NCI-H2196 (cell line): ENCODE results near the gene MAP1A.

Experiments used
- DNase-seq: peaks from one replicate; lab custom pipeline; 2025; ENCODE audit not compliant: unreplicated experiment; lab: John Stamatoyannopoulos, UW

Gene MAP1A

GRCh38 chr15:43510200-43511011 is 7.0 kb upstream of the MAP1A start:
- peak; percentile 96 for DNase-seq

DNA sequence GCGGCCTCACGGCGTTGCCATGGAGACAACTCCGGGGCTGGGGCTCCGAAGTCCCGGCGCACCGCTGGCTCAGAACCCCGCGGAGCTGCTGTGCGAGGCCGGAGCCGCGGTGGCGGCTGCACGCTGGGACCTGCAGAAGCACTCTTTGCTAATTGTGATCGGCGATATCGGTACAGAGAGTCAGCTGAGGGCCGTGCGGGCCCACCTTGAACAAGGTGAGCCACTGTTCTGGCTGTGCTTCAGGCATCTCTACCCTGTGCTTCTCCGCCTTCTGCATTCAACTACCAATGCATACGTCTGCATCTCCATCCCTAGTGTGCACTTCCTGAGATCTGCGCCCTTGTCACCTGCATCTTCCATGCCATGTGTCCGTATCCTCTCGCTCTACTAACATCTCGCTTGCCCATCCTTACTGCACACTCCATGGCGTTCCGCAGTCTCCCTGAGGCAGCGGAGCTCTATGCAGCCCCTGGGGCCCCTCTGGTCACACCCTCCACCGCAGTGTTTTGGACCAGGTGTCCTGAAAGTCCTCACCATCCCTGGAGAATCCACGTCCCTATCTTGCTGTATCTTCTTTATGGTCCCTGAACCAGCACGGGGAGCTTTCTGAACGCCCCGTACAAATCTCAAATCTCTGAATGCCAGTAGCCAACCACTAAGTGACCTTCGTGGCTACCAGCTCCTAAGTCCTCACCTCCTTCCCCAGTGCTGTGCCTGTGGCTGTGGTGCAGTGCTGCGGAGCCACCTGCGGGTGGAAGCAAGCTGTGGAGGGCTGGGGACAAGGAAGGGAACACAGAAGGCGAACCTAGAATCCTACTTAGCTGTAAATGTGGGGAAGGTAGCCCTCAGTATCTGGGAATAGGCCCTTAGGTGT is 6.2 kb upstream of the MAP1A start:
- peak; percentile 4 for DNase-seq

- DNase-seq: no peak
Observed at GRCh38 chr15:43513550-43513949, 3.9 kb upstream of the MAP1A start.

- DNase-seq: peak; percentile 6
Observed at GRCh38 chr15:43514241-43515057, 3.0 kb upstream of the MAP1A start.

DNA sequence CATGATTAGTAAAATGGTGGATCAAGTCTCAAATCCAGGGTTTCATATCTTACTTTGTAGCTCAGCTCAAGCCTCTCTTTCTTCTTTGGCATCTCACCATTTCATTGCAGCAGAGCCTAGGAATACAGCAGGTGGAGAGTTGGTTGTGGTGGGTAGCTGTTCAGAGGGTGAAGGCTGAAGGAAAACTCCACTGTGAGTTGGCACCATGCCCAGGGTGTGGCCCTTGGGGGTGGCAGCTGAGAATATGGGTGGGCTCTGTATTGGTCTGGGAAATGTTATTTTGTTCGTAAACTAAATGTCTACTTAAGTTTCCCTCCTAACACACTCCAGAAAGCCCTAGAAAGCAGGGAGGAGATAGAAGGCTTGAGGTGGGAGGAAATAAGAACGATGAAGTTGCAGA is 1.7 kb upstream of the MAP1A start:
- DNase-seq: no peak

- DNase-seq: no peak
Observed at GRCh38 chr15:43516185-43516584, 1.2 kb upstream of the MAP1A start.

DNA sequence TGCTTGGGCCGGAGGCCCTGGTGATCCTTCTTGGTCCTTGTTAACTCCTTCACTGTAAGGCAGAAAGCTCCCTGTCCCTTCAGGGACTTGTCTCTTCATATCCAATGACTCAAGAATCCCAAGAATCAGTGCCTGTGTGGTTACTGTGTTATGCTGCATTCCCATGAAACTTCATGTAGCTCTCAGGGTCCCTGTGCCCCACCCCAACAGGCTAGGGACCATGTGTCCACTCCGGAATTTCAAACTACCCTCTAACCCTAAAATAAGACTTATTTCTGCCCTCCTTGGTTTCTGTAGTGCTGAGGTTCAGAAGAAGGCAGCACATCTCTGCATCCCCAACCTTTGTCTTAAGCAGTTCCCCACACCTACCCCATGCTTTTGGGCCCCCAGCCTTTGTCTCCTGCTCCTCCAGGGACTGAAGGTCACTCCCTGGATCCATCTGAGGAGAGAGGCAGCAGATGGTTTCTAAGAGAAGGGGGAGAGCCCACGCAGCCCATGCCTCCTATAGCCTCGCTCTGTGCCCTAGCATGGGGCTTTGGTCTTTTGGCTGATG is 531 bp upstream of the MAP1A start:
- DNase-seq: no peak

- DNase-seq: peak; percentile 24
Observed at GRCh38 chr15:43518197-43518761, 871 bp downstream of the MAP1A start.

DNA sequence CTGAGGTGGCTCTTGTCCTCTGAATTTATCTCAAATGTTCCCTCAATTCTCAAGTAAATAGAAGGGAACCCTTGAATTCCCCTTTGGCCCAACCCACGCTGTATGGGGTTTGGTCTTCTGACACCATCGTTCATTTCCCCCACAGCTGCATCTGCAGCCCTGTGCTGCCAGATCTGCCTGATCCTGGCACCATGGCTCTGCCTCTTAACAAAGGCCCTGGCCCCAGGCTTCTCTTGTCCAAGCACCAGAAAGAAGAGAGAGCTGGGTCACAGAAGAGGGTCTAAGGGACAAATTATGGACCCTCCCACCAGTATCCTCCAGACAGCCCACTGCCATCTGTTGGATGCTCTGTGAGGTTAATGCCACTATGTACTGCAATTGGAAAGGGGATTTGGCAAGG is 1.8 kb downstream of the MAP1A start:
- DNase-seq: no peak

DNA sequence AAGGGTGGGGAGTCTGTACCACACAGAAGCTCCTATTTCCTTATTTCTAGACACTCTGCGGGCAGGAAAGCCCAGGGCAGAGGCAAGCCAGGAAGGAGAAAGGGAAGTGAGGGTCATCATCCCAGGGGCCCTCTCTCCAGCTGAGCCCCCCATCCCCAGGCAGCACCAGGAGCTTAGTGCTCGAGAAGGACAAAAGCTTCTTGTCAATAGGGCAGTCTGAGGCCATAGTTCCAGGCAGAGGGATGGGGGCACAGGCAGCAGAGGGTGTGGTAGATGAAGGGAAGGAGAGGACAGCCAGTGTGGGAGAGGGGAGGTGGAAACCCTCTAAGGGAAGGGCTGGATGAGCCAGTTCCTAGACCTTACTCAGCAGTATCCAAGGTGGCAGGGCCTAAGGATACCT is 2.7 kb downstream of the MAP1A start:
- no peak for DNase-seq

GRCh38 chr15:43521419-43521818 is 4.0 kb downstream of the MAP1A start:
- DNase-seq: no peak

GRCh38 chr15:43522247-43522646 is 4.8 kb downstream of the MAP1A start:
- DNase-seq: no peak

DNA sequence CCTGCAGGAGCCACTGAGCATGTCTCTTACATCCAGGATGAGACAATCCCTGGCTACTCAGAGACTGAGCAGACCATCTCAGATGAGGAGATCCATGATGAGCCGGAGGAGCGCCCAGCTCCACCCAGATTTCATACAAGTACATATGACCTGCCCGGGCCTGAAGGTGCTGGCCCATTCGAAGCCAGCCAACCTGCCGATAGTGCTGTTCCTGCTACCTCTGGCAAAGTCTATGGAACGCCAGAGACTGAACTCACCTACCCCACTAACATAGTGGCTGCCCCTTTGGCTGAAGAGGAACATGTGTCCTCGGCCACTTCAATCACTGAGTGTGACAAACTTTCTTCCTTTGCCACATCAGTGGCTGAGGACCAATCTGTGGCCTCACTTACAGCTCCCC is 6.2 kb downstream of the MAP1A start:
- no peak for DNase-seq

DNA sequence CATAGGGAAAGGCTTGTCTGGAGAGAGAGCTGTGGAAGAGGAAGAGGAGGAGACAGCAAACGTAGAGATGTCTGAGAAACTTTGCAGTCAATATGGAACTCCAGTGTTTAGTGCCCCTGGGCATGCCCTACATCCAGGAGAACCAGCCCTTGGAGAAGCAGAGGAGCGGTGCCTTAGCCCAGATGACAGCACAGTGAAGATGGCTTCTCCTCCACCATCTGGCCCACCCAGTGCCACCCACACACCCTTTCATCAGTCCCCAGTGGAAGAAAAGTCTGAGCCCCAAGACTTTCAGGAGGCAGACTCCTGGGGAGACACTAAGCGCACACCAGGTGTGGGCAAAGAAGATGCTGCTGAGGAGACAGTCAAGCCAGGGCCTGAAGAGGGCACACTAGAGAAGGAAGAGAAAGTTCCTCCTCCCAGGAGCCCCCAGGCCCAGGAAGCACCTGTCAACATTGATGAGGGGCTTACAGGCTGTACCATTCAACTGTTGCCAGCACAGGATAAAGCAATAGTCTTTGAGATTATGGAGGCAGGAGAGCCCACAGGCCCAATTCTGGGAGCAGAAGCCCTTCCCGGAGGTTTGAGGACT is 6.9 kb downstream of the MAP1A start:
- DNase-seq: no peak

DNA sequence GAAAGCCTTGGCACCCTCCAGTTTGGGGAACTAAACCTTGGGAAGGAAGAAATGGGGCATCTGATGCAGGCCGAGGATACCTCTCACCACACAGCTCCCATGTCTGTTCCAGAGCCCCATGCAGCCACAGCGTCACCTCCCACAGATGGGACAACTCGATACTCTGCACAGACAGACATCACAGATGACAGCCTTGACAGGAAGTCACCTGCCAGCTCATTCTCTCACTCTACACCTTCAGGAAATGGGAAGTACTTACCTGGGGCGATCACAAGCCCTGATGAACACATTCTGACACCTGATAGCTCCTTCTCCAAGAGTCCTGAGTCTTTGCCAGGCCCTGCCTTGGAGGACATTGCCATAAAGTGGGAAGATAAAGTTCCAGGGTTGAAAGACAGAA is 7.7 kb downstream of the MAP1A start:
- no peak for DNase-seq

GRCh38 chr15:43526261-43526930 is 9.0 kb downstream of the MAP1A start:
- DNase-seq: no peak

DNA sequence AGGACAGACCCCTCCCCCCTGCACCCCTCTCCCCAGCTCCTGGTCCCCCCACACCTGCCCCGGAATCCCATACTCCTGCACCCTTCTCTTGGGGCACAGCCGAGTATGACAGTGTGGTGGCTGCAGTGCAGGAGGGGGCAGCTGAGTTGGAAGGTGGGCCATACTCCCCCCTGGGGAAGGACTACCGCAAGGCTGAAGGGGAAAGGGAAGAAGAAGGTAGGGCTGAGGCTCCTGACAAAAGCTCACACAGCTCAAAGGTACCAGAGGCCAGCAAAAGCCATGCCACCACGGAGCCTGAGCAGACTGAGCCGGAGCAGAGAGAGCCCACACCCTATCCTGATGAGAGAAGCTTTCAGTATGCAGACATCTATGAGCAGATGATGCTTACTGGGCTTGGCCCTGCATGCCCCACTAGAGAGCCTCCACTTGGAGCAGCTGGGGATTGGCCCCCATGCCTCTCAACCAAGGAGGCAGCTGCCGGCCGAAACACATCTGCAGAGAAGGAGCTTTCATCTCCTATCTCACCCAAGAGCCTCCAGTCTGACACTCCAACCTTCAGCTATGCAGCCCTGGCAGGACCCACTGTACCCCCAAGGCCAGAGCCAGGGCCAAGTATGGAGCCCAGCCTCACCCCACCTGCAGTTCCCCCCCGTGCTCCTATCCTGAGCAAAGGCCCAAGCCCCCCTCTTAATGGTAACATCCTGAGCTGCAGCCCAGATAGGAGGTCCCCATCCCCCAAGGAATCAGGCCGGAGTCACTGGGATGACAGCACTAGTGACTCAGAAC is 9.8 kb downstream of the MAP1A start:
- DNase-seq: no peak

- DNase-seq: no peak
Observed at GRCh38 chr15:43527802-43528541, 10.6 kb downstream of the MAP1A start.
